MCF 10A (cell line): ENCODE results near the gene FOXO3. TPM values are rescaled to one million over a fixed set of nuclear protein-coding genes. Genes with fewer than 3 reads are reported as not detected.

ENCODE experiments used
- BruUV-seq: library from RNA; stranded (reverse); fragments of 400-500 nt; replicated peaks from 2 replicates; lab custom pipeline; 2021; lab: Mats Ljungman, UMichigan
- CTCF ChIA-PET: fragments of 300-600 bp; sonication (Branson Sonifier 250); formaldehyde crosslinking; extraction: SDS; loops from one replicate; lab custom pipeline; 2021; ENCODE audit warnings: antibody characterized with exemption, inconsistent platforms; lab: Yijun Ruan, JAX
- POLR2A ChIA-PET: fragments of 300-600, 350-650 bp; sonication (Branson Sonifier 250); formaldehyde crosslinking; extraction: SDS; loops from one replicate; lab custom pipeline; 2020; ENCODE audit warnings: antibody characterized with exemption, inconsistent platforms; lab: Yijun Ruan, JAX
- DNase-seq: peaks from one replicate; pipeline ENCODE4 v3.0.0-alpha.2; 2018; ENCODE audit not compliant: unreplicated experiment
- H3K27ac Mint-ChIP-seq: one replicate; pipeline ENCODE4 v1.8.0; 2022; ENCODE audit warnings: mild to moderate bottlenecking, low read depth, mixed read lengths; ENCODE audit not compliant: unreplicated experiment
- H3K27me3 Mint-ChIP-seq: one replicate; pipeline ENCODE4 v1.8.0; 2022; ENCODE audit warnings: mixed read lengths; ENCODE audit not compliant: insufficient read depth, unreplicated experiment
- H3K36me3 Mint-ChIP-seq: one replicate; pipeline ENCODE4 v1.8.0; 2022; ENCODE audit warnings: mild to moderate bottlenecking, moderate library complexity, mixed read lengths; ENCODE audit not compliant: insufficient read depth, unreplicated experiment
- H3K4me1 Mint-ChIP-seq: one replicate; pipeline ENCODE4 v1.8.0; 2022; ENCODE audit warnings: mixed read lengths; ENCODE audit not compliant: insufficient read depth, unreplicated experiment
- H3K4me3 Mint-ChIP-seq: one replicate; pipeline ENCODE4 v1.8.0; 2022; ENCODE audit warnings: mild to moderate bottlenecking, moderate library complexity, mixed read lengths; ENCODE audit not compliant: unreplicated experiment
- H3K9me3 Mint-ChIP-seq: one replicate; pipeline ENCODE4 v1.8.0; 2022; ENCODE audit warnings: mixed read lengths; ENCODE audit not compliant: unreplicated experiment
- CTCF ChIP-seq: fragments of 200-600 bp; IDR thresholded peaks from one replicate; pipeline ENCODE4 v1.8.0; 2022; ENCODE audit warnings: antibody characterized with exemption, mild to moderate bottlenecking; ENCODE audit not compliant: unreplicated experiment
- intact Hi-C: fragments of 100-400 bp; cut with micrococcal nuclease; formaldehyde crosslinking; loops from 2 replicates; pipeline ENCODE4 v1.14.1; 2022
- total RNA-seq: library from RNA; stranded (reverse); gene quantifications from 2 replicates; pipeline ENCODE4 v1.2.3, GENCODE V29; 2022

The FOXO3 gene
- total RNA-seq, 1 experiment from 2014 or later, result 53.0 TPM

GRCh38 chr6:108585359-108585758, 24.6 kb downstream of the FOXO3 start:
- no peak for TF ChIP-seq CTCF
- no TSS peak for BruUV-seq
- peaks cover 71% of the 10 kb centered on the region for H3K4me1 Mint-ChIP-seq
- no peaks in the 10 kb centered on the region for H3K27me3 Mint-ChIP-seq
- CTCF ChIA-PET, result no interaction called here
- no peak overlapping the region for H3K4me3 Mint-ChIP-seq
- H3K27ac Mint-ChIP-seq, result no peak overlapping the region
- no peaks in the 10 kb centered on the region for H3K9me3 Mint-ChIP-seq
- intact Hi-C loops, result loop anchor here (5.0 kb wide), 1 partner anchor 37 kb away; no protein-coding TSS in a partner anchor
- H3K36me3 Mint-ChIP-seq, result peaks cover 51% of the 10 kb centered on the region
- POLR2A ChIA-PET, result interaction anchor here (0.7 to 4.6 kb wide), 6 partner anchors 13 to 263 kb away, joined by 3 to 15 read pairs (median 4); partner anchors contain the start of gene ARMC2
- no peak for DNase-seq

- Mint-ChIP-seq H3K4me3 (peak overlapping the region; percentile 15), H3K27ac (peak overlapping the region; percentile 5), H3K27me3 (no peaks in the 10 kb centered on the region), H3K4me1 (peaks cover 64% of the 10 kb centered on the region), H3K36me3 (peaks cover 51% of the 10 kb centered on the region), H3K9me3 (no peaks in the 10 kb centered on the region)
- intact Hi-C loops, result loop anchor here (5.0 kb wide), 1 partner anchor 36 kb away; no protein-coding TSS in a partner anchor
- no peak for DNase-seq
- no TSS peak for BruUV-seq
- ChIA-PET CTCF (no interaction called here), POLR2A (interaction anchor here (0.7 to 4.6 kb wide), 6 partner anchors 12 to 72 kb away, joined by 3 to 15 read pairs (median 4); no protein-coding TSS in a partner anchor)
- no peak for TF ChIP-seq CTCF
These were observed 25.3 kb downstream of the FOXO3 start for GRCh38 chr6:108585921-108586536.

- Mint-ChIP-seq H3K27me3 (no peaks in the 10 kb centered on the region), H3K4me1 (peaks cover 69% of the 10 kb centered on the region), H3K36me3 (peaks cover 57% of the 10 kb centered on the region), H3K4me3 (peak overlapping the region; percentile 67), H3K9me3 (no peaks in the 10 kb centered on the region), H3K27ac (peak overlapping the region; percentile 89)
- intact Hi-C loops, result loop anchor here (2.0 to 5.0 kb wide), 2 partner anchors 35 to 73 kb away; no protein-coding TSS in a partner anchor
- no peak for TF ChIP-seq CTCF
- no TSS peak for BruUV-seq
- POLR2A ChIA-PET, result interaction anchor here (0.6 to 8.9 kb wide), 19 partner anchors 10 to 486 kb away, joined by 3 to 164 read pairs (median 6); partner anchors contain the start of gene FOXO3
- DNase-seq, result peak; percentile 77
- CTCF ChIA-PET, result interaction anchor here (0.5 to 1.4 kb wide), 6 partner anchors 8 to 486 kb away, joined by 3 to 5 read pairs (median 3); no protein-coding TSS in a partner anchor
These were observed 26.7 kb downstream of the FOXO3 start for GRCh38 chr6:108587258-108588059.

GRCh38 chr6:108588586-108588985, 27.9 kb downstream of the FOXO3 start:
- intact Hi-C loops, result loop anchor here (2.0 to 5.0 kb wide), 2 partner anchors 34 to 72 kb away; no protein-coding TSS in a partner anchor
- peak overlapping the region; percentile 87 for H3K27ac Mint-ChIP-seq
- CTCF ChIA-PET, result interaction anchor here (0.6 to 0.8 kb wide), 2 partner anchors 9 to 397 kb away, joined by 3 read pairs; no protein-coding TSS in a partner anchor
- TF ChIP-seq CTCF, result no peak
- H3K9me3 Mint-ChIP-seq, result no peaks in the 10 kb centered on the region
- H3K36me3 Mint-ChIP-seq, result peaks cover 50% of the 10 kb centered on the region
- no TSS peak for BruUV-seq
- peak; percentile 43 for DNase-seq
- H3K27me3 Mint-ChIP-seq, result no peaks in the 10 kb centered on the region
- H3K4me3 Mint-ChIP-seq, result peak overlapping the region; percentile 67
- peaks cover 67% of the 10 kb centered on the region for H3K4me1 Mint-ChIP-seq
- POLR2A ChIA-PET, result interaction anchor here (0.5 to 8.9 kb wide), 24 partner anchors 10 to 484 kb away, joined by 3 to 164 read pairs (median 6); partner anchors contain the start of gene FOXO3
